ENCODE data around the gene DTWD1.
"Not testable (repeated sequence)": the region's sequence is repeated elsewhere in the genome, so short reads cannot be mapped to it uniquely, and the experiment has no call there.

The DTWD1 gene

GRCh38 chr15:49620658-49621368 is at the start of gene DTWD1, which contains the start of gene FAM227B:
TSS of gene DTWD1 (plus strand) at chr15:49621048. CDS start at chr15:49625168, 4,120 bp downstream.
TSS of gene FAM227B (minus strand) at chr15:49620818. CDS start at chr15:49615171, 5,647 bp downstream.
- peak; percentile 77 to 91 (median 87) for DNase-seq (ENCODE audit: low read depth in 3 of 3)

- DNase-seq (ENCODE audit: low read depth in 3 of 3): no peak
Observed at GRCh38 chr15:49573421-49573820, 47.4 kb upstream of the DTWD1 start.

- no peak for DNase-seq (ENCODE audit: low read depth in 3 of 3)
Observed at GRCh38 chr15:49589030-49589429, 31.8 kb upstream of the DTWD1 start.

GRCh38 chr15:49592829-49593316 is 28.0 kb upstream of the DTWD1 start:
- DNase-seq (ENCODE audit: low read depth in 3 of 3): not testable (repeated sequence)

GRCh38 chr15:49604625-49605409 is 16.0 kb upstream of the DTWD1 start:
- DNase-seq (ENCODE audit: low read depth in 3 of 3): no peak

- no peak for DNase-seq (ENCODE audit: low read depth in 3 of 3)
Observed at GRCh38 chr15:49605588-49605987, 15.3 kb upstream of the DTWD1 start.

GRCh38 chr15:49606594-49606993 is 14.3 kb upstream of the DTWD1 start:
- DNase-seq (ENCODE audit: low read depth in 3 of 3): no peak

GRCh38 chr15:49610157-49610918 is 10.5 kb upstream of the DTWD1 start:
- no peak for DNase-seq (ENCODE audit: low read depth in 3 of 3)

GRCh38 chr15:49612240-49612639 is 8.6 kb upstream of the DTWD1 start:
- not testable (repeated sequence) for DNase-seq (ENCODE audit: low read depth in 3 of 3)

- DNase-seq (ENCODE audit: low read depth in 3 of 3): no peak
Observed at GRCh38 chr15:49619226-49619625, 1.6 kb upstream of the DTWD1 start.

- no peak for DNase-seq (ENCODE audit: low read depth in 3 of 3)
Observed at GRCh38 chr15:49620199-49620598, 649 bp upstream of the DTWD1 start.

- no peak for DNase-seq (ENCODE audit: low read depth in 3 of 3)
Observed at GRCh38 chr15:49621401-49621811, 558 bp downstream of the DTWD1 start.

GRCh38 chr15:49621887-49622286 is 1.0 kb downstream of the DTWD1 start:
- DNase-seq (ENCODE audit: low read depth in 3 of 3): no peak

GRCh38 chr15:49622561-49622960 is 1.7 kb downstream of the DTWD1 start:
- DNase-seq (ENCODE audit: low read depth in 3 of 3): no peak

GRCh38 chr15:49624056-49624455 is 3.2 kb downstream of the DTWD1 start:
- no peak for DNase-seq (ENCODE audit: low read depth in 3 of 3)

GRCh38 chr15:49625460-49626036 is 4.7 kb downstream of the DTWD1 start:
- DNase-seq (ENCODE audit: low read depth in 3 of 3): no peak

GRCh38 chr15:49627407-49627877 is 6.6 kb downstream of the DTWD1 start:
- DNase-seq (ENCODE audit: low read depth in 3 of 3): no peak

GRCh38 chr15:49628379-49628778 is 7.5 kb downstream of the DTWD1 start:
- DNase-seq (ENCODE audit: low read depth in 3 of 3): no peak

- DNase-seq (ENCODE audit: low read depth in 3 of 3): no peak
Observed at GRCh38 chr15:49637857-49638256, 17.0 kb downstream of the DTWD1 start.

GRCh38 chr15:49644364-49644794 is 23.5 kb downstream of the DTWD1 start:
- DNase-seq (ENCODE audit: low read depth in 3 of 3): no peak

- DNase-seq (ENCODE audit: low read depth in 3 of 3): no peak
Observed at GRCh38 chr15:49645277-49645676, 24.4 kb downstream of the DTWD1 start.
